A673 (cell line): ENCODE data around the gene GRIN2A.

Source experiments
- EZH2 ChIP-seq: fragments of 200-600 bp; sonication (generic); IDR thresholded peaks from 2 replicates; pipeline ENCODE4 v1.6.1; 2017; ENCODE audit warnings: borderline replicate concordance, low read depth, mild to moderate bottlenecking, mixed read lengths, antibody characterized with exemption, low read length; ENCODE audit not compliant: poor library complexity, severe bottlenecking
- TF ChIP-seq, protein P1 (sequence below): fragments of 300-800, 200-600 bp; sonication (generic); conservative IDR thresholded peaks from 2 replicates; pipeline ENCODE4 v1.5.1; 2017; ENCODE audit warnings: low read depth, mild to moderate bottlenecking, antibody characterized with exemption, low read length, moderate library complexity, mixed read lengths

DNA sequence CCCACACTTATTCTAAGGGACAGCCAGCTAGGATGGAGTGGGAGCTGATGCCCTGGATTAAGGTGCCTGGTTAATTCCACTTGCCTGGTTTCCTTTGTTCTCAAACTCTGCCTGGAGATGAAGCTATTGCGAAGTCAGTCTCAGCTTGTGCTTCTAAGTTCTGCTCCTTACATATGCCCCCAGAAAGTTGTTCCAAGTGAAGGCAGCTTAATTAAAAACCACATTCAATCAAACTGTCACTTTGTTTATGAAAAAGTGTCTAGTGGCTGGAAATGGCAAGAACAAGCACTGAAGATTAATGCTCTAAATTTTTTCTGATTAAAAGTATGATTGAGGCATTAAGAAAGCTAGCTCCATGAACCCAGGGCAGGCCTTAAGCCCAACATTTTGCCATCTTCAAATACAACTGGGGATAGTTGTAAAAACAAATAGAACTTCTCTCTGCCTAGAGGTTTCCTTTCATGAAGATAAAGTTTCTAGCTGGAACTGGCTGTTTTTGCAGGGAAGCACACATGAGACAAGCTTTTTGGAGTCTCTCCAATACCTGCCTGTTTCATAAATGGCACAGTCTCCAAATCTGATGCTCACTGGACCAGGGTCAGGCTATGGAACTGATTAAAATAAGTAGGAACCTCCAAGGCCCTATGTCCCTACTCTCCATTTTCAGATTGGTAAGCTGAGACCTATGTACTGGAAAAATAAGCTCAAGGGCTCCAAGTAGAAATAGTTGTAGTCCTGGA lies 100.9 kb downstream of the GRIN2A start:
- TF ChIP-seq, protein P1, sequence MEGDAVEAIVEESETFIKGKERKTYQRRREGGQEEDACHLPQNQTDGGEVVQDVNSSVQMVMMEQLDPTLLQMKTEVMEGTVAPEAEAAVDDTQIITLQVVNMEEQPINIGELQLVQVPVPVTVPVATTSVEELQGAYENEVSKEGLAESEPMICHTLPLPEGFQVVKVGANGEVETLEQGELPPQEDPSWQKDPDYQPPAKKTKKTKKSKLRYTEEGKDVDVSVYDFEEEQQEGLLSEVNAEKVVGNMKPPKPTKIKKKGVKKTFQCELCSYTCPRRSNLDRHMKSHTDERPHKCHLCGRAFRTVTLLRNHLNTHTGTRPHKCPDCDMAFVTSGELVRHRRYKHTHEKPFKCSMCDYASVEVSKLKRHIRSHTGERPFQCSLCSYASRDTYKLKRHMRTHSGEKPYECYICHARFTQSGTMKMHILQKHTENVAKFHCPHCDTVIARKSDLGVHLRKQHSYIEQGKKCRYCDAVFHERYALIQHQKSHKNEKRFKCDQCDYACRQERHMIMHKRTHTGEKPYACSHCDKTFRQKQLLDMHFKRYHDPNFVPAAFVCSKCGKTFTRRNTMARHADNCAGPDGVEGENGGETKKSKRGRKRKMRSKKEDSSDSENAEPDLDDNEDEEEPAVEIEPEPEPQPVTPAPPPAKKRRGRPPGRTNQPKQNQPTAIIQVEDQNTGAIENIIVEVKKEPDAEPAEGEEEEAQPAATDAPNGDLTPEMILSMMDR = no peak
- no peak for TF ChIP-seq EZH2
